RWPE1 (cell line): ENCODE measurements around the gene CRTAC1.
"Not testable (repeated sequence)": the region's sequence is repeated elsewhere in the genome, so short reads cannot be mapped to it uniquely, and the experiment has no call there.

Experiments used
- CTCF ChIA-PET: fragments of 350-600 bp; sonication (Branson Sonifier 250); formaldehyde crosslinking; extraction: SDS; loops from one replicate; lab custom pipeline; 2021; lab: Yijun Ruan, JAX
- POLR2A ChIA-PET: fragments of 400-600 bp; formaldehyde crosslinking; extraction: SDS; loops from one replicate; lab custom pipeline; 2020; ENCODE audit warnings: antibody characterized with exemption; ENCODE audit not compliant: low non-redundant PET; lab: Yijun Ruan, JAX
- DNase-seq: peaks from one replicate; pipeline ENCODE4 v3.0.0; 2012; ENCODE audit warnings: low spot score
- H3K27ac ChIP-seq: fragments of 450-650 bp; 2 replicates; pipeline ENCODE4 v1.5.1; 2017
- TF ChIP-seq, protein P1 (sequence below): fragments of 450-650 bp; conservative IDR thresholded peaks from 2 replicates; pipeline ENCODE4 v1.5.1; 2017; ENCODE audit warnings: low read depth, mild to moderate bottlenecking

CRTAC1 gene

DNA sequence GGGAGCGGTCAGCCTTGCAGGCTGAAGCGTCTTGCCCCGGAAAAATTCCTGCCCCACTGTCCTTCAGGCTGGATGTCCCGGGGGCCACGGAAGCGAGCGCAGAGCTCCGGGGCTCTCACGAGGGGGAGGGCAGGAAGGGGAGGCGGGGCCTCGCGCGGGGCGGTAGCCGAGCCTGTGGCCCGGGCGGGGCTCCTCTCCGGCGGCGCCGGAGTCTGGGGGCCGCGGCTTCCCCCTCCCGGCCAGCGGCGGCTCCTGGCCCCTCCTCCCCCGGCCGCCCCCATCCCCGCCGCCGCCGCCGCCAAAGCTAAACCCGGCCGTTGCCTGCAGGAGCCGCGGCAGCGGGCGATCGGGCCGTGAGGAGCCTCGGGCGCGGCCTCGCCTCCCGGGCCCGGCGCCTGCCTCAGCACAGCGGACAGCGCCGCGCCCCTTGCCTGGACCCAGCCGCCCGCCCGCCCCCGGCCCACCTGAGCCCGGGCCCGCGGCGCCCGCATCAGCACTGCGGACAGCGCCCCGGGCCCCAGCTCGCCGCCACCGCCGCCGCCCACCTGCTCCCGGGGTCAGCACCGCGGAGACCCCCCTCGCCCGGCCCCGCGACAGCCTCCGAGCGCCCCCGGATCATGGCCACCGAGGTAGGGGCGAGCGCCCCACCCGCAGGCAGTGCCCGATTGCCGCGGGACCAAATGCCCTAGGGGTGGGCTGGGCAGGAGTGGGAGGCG is 180.6 kb downstream of the CRTAC1 start, which contains the start of gene GOLGA7B:
Gene GOLGA7B, plus strand, starts transcription at position 157 of the 716 bp plus-strand sequence. Its CDS starts 461 bp downstream, at position 618.
- CTCF ChIA-PET = interaction anchor here (0.7 to 1.5 kb wide), 4 partner anchors 19 to 58 kb away, joined by 3 to 11 read pairs (median 5); no protein-coding TSS in a partner anchor
- DNase-seq = peak; percentile 71
- TF ChIP-seq, protein P1, sequence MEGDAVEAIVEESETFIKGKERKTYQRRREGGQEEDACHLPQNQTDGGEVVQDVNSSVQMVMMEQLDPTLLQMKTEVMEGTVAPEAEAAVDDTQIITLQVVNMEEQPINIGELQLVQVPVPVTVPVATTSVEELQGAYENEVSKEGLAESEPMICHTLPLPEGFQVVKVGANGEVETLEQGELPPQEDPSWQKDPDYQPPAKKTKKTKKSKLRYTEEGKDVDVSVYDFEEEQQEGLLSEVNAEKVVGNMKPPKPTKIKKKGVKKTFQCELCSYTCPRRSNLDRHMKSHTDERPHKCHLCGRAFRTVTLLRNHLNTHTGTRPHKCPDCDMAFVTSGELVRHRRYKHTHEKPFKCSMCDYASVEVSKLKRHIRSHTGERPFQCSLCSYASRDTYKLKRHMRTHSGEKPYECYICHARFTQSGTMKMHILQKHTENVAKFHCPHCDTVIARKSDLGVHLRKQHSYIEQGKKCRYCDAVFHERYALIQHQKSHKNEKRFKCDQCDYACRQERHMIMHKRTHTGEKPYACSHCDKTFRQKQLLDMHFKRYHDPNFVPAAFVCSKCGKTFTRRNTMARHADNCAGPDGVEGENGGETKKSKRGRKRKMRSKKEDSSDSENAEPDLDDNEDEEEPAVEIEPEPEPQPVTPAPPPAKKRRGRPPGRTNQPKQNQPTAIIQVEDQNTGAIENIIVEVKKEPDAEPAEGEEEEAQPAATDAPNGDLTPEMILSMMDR = no peak
- POLR2A ChIA-PET = interaction anchor here (0.6 to 0.8 kb wide), 4 partner anchors 14 to 315 kb away, joined by 3 to 6 read pairs (median 4); no protein-coding TSS in a partner anchor
- H3K27ac ChIP-seq = no peak within 1 kb of the TSS

DNA sequence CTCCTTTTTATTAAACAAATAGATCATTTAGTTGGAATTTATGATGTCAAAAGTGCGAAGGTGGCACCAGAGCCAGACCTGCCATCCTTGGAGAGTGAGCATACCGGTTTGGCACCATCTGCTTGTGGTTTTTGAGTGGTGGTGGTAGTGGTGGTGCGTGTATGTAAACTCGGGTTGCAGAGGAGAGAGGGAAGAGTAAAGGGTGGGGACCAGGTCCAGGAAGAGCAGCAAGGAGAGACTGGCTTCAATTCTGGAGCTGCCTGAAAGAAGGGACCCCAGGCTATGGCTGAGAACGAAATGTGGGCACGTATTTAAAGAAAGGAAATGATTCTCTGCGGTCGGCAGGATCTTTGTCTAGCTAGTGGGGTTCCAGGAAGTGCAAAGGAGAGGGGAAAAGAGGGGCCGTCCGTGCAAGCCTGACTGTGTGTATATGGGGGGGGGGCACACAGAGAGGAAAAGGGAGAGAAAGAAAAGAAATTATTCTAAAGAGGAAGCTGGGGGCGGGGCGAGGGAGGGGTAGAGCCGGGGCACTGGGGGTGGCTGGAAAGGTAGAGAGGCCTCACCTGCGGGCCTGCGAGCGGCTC is 181.2 kb downstream of the CRTAC1 start:
- TF ChIP-seq, protein P1 = no peak
- peak; percentile 58 for DNase-seq
- CTCF ChIA-PET = interaction anchor here (0.7 to 1.3 kb wide), 3 partner anchors 20 to 57 kb away, joined by 3 to 7 read pairs (median 3); no protein-coding TSS in a partner anchor
- H3K27ac ChIP-seq = no peak overlapping the region
- POLR2A ChIA-PET = interaction anchor here (0.6 to 0.8 kb wide), 3 partner anchors 14 to 110 kb away, joined by 3 to 6 read pairs (median 4); no protein-coding TSS in a partner anchor

GRCh38 chr10:97844678-97845077 is 185.7 kb downstream of the CRTAC1 start:
- no peak overlapping the region for H3K27ac ChIP-seq
- ChIA-PET POLR2A (no interaction called here), CTCF (no interaction called here)
- TF ChIP-seq, protein P1 = no peak
- no peak for DNase-seq

DNA sequence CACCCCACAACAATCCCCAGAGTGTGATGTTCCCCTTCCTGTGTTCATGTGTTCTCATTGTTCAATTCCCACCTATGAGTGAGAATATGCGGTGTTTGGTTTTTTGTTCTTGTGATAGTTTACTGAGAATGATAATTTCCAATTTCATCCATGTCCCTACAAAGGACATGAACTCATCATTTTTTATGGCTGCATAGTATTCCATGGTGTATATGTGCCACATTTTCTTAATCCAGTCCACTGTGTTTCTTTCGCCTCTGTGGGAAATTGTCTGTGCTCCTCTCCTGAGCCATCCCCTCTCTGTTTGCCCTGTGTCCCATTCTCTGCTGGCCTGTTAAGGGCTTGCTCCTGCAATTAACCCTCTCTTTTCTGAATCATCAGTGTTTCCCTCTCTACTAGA is 186.4 kb downstream of the CRTAC1 start:
- CTCF ChIA-PET, H3K27ac ChIP-seq, DNase-seq, POLR2A ChIA-PET: not testable (repeated sequence)

DNA sequence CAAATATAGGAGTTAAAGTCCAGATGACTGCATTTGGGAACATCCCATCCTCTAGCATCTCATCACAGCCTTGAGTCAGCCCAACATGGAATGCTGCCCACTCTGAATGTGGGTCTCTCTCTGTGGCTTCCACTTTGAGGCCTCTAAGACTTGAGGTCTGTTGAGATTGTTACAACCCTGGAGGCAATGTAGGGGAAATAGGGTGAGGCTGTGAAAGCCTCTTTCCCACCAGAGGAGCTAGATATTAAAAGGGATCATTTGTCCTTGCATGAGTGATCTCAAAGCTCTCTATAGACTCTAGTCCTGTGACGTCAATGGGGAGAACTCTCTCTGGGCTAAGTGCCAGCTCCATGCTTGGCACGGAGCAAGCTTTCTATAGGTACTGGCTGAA is 187.1 kb downstream of the CRTAC1 start:
- POLR2A ChIA-PET = no interaction called here
- no peak for DNase-seq
- CTCF ChIA-PET = interaction anchor here (0.8 kb wide), 1 partner anchor 52 kb away, joined by 3 read pairs; no protein-coding TSS in a partner anchor

GRCh38 chr10:97842656-97843280 is 187.7 kb downstream of the CRTAC1 start:
- TF ChIP-seq, protein P1 = no peak
- ChIA-PET POLR2A (no interaction called here), CTCF (interaction anchor here (0.8 kb wide), 1 partner anchor 51 kb away, joined by 3 read pairs; no protein-coding TSS in a partner anchor)
- H3K27ac ChIP-seq = no peak overlapping the region
- DNase-seq = no peak

More for the DNA sequence above, 187.1 kb downstream of the CRTAC1 start:
- no peak overlapping the region for H3K27ac ChIP-seq
- TF ChIP-seq, protein P1 = no peak

DNA sequence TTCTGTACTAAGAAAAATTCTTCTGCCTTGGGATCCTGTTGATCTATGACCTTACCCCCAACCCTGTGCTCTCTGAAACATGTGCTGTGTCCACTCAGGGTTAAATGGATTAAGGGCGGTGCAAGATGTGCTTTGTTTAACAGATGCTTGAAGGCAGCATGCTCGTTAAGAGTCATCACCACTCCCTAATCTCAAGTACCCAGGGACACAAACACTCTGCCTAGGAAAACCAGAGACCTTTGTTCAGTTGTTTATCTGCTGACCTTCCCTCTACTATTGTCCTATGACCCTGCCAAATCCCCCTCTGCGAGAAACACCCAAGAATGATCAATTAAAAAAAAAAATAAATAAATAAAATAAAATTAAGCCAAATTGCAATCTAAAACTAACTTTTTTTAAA is 188.3 kb downstream of the CRTAC1 start:
- CTCF ChIA-PET, H3K27ac ChIP-seq, DNase-seq, POLR2A ChIA-PET: not testable (repeated sequence)

GRCh38 chr10:97841166-97841565 is 189.3 kb downstream of the CRTAC1 start:
- POLR2A ChIA-PET, CTCF ChIA-PET, DNase-seq, H3K27ac ChIP-seq: not testable (repeated sequence)
